GM12878 (cell line): Measurements from ENCODE around the gene C9orf72.

Source experiments
- CTCF ChIP-seq, 3 experiments: IDR thresholded peaks in 2 of 3; conservative IDR thresholded peaks in 1 of 3; 2 replicates each; pipeline ENCODE4 v1.5.1; 2011; ENCODE audit warnings: low read depth in 3 of 3, low read length in 3 of 3, mild to moderate bottlenecking in 3 of 3, control low read depth in 2 of 3, moderate library complexity in 2 of 3, inconsistent platforms in 1 of 3, mixed read lengths in 1 of 3; ENCODE audit not compliant: control insufficient read depth in 2 of 3, insufficient read depth in 1 of 3; ENCODE audit errors: extremely low read depth in 1 of 3
- MYC ChIP-seq: IDR thresholded peaks from 2 replicates; pipeline ENCODE4 v1.6.1; 2011; ENCODE audit warnings: mild to moderate bottlenecking, low read length, moderate library complexity, inconsistent platforms; ENCODE audit not compliant: insufficient read depth, insufficient replicate concordance, insufficient read length, severe bottlenecking
- NR2C2 ChIP-seq: IDR thresholded peaks from 2 replicates; pipeline ENCODE4 v1.6.1; 2011; ENCODE audit warnings: borderline replicate concordance, low read depth; ENCODE audit not compliant: control insufficient read depth, insufficient read length
- PBX3 ChIP-seq: IDR thresholded peaks from 2 replicates; pipeline ENCODE4 v1.6.1; 2011; ENCODE audit warnings: mild to moderate bottlenecking, low read depth, low read length, moderate library complexity; ENCODE audit not compliant: insufficient replicate concordance
- POLR2A ChIP-seq: IDR thresholded peaks from 2 replicates; pipeline ENCODE4 v1.6.1; 2011; ENCODE audit warnings: low read depth, mild to moderate bottlenecking, low read length
- PRDM15 ChIP-seq: fragments of 450-650 bp; formaldehyde crosslinking; IDR thresholded peaks from 2 replicates; pipeline ENCODE4 v1.4.0; 2020; ENCODE audit warnings: mild to moderate bottlenecking, moderate library complexity
- RBBP5 ChIP-seq: fragments of 200-600 bp; sonication (generic); conservative IDR thresholded peaks from 2 replicates; pipeline ENCODE4 v1.6.1; 2016
- SMC3 ChIP-seq: IDR thresholded peaks from 2 replicates; pipeline ENCODE4 v1.6.1; 2011; ENCODE audit warnings: low read length, improper control_type of control experiment, borderline replicate concordance
- SPI1 ChIP-seq: IDR thresholded peaks from 2 replicates; pipeline ENCODE4 v1.6.1; 2011; ENCODE audit warnings: low read depth, mild to moderate bottlenecking, low read length, moderate library complexity, borderline replicate concordance; ENCODE audit not compliant: insufficient read depth
- TF ChIP-seq, protein P1 (sequence below): IDR thresholded peaks from 2 replicates; pipeline ENCODE4 v1.6.1; 2012; ENCODE audit warnings: low read length, inconsistent platforms
- TF ChIP-seq, protein P2 (sequence below): fragments of 450-650 bp; IDR thresholded peaks from 2 replicates; pipeline ENCODE4 v1.6.1; 2017; ENCODE audit warnings: mild to moderate bottlenecking, low read depth, inconsistent platforms; ENCODE audit not compliant: poor library complexity, severe bottlenecking

DNA sequence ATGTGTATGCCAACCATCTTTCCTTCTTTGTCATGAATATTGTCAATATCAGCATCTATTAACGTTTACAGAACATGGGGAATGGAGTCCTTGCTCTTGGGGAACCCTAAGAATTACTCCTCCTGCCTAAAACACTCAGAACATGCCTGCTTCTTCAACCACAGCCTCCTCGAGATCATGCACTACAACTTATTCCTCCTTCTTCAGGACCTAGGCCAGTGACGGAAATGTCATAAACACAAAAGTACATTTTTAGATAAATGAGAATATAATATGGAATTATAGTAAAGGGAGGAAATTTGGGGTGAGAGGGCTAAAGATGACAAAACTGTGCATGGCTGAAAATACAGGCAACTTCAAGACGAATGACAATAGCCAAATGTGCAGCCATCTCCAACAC, 52.3 kb downstream of the C9orf72 start:
- TF ChIP-seq RBBP5 (no peak), SPI1 (no peak), CTCF (IDR thresholded peaks at IDR 0.05 in 2 of 3, conservative IDR thresholded peaks at IDR 0.05 in 1 of 3; ENCODE audit: control insufficient read depth in 2 of 3, extremely low read depth in 1 of 3, insufficient read depth in 1 of 3, low read depth in 3 of 3, low read length in 3 of 3) (no peak), PBX3 (no peak), SMC3 (no peak), POLR2A (no peak), MYC (no peak), NR2C2 (no peak), PRDM15 (no peak)
- TF ChIP-seq, protein P1, sequence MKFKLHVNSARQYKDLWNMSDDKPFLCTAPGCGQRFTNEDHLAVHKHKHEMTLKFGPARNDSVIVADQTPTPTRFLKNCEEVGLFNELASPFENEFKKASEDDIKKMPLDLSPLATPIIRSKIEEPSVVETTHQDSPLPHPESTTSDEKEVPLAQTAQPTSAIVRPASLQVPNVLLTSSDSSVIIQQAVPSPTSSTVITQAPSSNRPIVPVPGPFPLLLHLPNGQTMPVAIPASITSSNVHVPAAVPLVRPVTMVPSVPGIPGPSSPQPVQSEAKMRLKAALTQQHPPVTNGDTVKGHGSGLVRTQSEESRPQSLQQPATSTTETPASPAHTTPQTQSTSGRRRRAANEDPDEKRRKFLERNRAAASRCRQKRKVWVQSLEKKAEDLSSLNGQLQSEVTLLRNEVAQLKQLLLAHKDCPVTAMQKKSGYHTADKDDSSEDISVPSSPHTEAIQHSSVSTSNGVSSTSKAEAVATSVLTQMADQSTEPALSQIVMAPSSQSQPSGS: no peak
- TF ChIP-seq, protein P2, sequence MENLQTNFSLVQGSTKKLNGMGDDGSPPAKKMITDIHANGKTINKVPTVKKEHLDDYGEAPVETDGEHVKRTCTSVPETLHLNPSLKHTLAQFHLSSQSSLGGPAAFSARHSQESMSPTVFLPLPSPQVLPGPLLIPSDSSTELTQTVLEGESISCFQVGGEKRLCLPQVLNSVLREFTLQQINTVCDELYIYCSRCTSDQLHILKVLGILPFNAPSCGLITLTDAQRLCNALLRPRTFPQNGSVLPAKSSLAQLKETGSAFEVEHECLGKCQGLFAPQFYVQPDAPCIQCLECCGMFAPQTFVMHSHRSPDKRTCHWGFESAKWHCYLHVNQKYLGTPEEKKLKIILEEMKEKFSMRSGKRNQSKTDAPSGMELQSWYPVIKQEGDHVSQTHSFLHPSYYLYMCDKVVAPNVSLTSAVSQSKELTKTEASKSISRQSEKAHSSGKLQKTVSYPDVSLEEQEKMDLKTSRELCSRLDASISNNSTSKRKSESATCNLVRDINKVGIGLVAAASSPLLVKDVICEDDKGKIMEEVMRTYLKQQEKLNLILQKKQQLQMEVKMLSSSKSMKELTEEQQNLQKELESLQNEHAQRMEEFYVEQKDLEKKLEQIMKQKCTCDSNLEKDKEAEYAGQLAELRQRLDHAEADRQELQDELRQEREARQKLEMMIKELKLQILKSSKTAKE: no peak
